Fibroblast of skin of scalp (primary cell): Measurements from ENCODE around the gene ZNF660. TPM values are rescaled to one million over a fixed set of nuclear protein-coding genes. Genes with fewer than 3 reads are reported as not detected.
"Not testable (repeated sequence)": the region's sequence is repeated elsewhere in the genome, so short reads cannot be mapped to it uniquely, and the experiment has no call there.

Source experiments
- DNase-seq: peaks from one replicate; pipeline ENCODE4 v3.0.0-alpha.2; 2013
- polyA plus RNA-seq, 2 experiments: library from polyadenylated mRNA; unstranded; fragments of 120-200 nt; gene quantifications; one replicate each; pipeline ENCODE4 v1.2.1, GENCODE V29; 2013; ENCODE audit not compliant: insufficient read length in 2 of 2

ZNF660 gene
- polyA plus RNA-seq (2013, experiment 1 of 2; ENCODE audit: insufficient read length): 2.3 TPM
- polyA plus RNA-seq (2013, experiment 2 of 2; ENCODE audit: insufficient read length): 1.9 TPM

DNA sequence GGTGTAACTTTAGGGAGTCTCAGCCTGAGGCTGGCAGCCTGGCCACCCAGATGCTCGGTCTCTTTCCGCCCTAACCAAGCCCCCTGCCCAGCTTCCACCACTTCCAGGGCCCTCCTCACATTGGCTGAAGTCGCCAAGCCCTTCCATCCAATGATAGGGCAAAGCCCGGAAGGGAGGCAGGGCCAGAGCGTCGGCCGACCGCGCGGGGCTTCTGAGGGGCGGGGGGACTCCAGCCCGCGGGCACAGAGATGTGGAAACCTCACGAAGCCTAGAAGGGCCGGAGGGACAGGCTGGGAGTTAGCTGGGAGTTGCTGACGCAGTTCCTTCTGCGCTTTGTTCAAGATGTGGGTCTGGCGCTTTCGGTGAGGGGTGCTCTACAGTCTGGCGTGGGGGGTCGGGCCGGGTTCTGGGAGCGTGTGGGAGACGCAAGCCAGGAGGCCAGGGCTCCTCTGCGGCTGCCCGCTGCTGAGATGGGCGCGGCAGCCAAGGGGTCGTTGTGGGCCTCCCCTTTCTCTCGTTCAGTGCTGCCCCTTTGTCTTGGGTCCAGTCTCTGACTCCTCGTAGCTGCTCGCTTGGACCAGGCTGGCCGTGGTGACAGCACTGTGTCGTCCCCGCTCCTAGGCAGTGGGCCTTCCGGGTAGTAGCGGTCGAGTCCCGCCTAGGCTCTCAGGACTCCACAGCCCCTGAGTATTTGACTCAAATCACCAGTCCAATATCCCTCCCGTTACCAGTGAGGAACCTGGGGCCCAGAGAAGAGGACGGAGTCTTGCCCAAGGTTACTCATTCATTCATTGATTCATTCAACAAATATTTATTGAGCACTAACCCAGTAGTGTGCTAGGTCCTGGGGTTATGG is at the start of gene ZNF660:
Gene ZNF660, plus strand, starts transcription at position 319 of the 856 bp plus-strand sequence. CDS start 9,230 bp downstream, outside the sequence.
- peak; percentile 82 for DNase-seq

DNA sequence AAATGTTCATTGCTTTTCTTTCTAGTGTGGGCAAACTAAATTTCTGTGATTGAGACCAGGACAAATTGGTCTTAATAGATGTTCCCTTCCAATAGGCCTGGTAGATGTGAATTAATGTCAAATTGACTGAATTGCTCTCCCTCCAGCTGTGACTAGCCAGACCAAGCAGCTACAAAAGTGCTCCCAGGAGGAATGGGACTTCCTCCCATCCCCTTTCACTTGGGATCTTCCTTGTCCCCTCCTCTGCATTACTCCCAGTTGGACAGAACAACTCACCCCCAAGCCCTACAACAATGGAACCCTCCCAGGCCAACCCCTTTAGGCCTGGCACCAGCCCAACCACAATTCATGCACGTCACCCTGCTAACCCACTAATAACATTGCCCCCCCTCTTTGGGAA is 49.4 kb upstream of the ZNF660 start:
- no peak for DNase-seq

DNA sequence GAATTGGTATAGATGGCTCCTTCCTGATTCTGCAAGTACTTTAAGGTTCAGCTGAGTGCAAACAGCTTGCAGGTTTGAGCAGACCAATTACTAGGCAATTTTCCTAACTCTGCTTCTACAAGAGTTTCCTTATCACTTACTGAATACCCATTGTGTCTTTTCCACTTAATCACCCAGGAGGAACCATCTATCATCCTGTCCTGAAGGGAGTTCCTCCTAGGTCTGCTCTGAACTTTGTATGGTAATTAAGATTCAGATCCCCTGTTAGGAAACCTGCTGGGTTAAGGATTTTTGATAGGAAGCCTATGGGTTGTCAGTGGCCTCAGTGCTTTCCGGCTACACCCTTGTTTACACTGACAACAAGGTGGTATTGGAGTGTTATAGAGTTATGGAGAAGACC is 40.0 kb upstream of the ZNF660 start:
- DNase-seq: not testable (repeated sequence)

DNA sequence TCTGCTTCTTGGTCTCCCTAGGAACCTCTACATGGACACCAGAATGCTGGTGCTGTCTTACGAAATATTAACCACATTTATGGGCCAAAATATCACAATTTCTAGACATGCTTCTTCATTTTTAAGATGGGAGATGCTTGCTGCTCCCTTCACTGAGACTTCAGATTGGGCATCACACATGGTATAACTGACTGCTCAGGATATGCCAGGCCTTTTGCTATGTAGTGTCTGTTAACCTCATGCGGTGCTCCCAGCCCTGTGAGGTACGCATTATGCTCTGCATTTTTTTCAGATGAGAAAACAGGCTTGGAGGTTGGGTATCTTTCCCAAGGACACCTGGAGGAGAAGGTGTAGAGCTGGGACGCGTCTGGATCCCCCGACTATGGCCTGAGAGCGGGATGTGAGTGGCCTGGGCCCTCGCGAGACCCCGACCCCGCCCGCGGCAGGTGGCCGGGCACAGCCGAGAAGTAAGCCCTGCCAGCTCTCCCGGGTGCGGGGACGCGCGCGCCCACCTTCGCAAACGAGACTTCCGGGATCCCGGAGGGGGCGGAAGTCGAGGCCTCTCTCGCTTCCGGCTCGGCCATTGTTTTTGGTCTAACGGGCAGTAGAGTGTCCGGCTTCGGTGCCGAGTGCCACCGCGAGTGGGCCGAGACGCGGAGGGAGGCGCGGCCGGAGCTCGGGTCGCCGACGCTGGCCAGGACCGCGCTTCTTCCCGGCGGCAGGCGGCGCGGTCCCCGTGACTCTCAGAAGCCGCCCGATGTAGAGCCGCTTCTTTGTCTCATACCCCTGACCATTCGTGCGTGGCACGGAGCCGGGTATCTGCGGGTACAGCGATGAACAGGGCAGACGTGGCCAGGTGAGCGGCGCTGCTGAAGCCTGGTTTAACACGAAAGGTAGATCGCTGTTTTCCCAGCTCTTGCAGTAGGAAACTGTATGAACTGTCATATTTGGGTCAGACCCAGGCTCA is 29.9 kb upstream of the ZNF660 start, which contains the start of gene ZKSCAN7:
Gene ZKSCAN7, plus strand, starts transcription at position 568 of the 967 bp plus-strand sequence. CDS start 1,855 bp downstream, outside the sequence.
- DNase-seq: peak; percentile 64

DNA sequence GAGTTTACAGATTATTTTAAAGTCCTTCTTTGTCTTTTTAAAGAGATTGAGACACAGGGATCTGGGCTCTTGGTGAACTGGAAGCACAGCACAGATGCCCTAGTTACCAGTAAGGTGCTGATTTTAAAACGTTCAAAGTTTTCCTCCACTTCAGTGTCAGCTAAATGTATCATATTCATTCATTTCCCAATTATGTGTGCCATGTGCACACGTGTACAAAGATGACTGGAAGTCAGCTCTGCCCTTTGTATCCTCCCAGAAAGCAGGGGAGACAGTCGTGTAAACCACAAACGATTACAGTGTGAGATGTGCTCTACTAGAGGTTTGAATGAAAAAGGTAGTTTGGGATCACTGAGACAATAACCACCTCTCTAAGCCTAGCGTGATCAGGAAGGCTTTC is 29.0 kb upstream of the ZNF660 start:
- DNase-seq: peak; percentile 9

DNA sequence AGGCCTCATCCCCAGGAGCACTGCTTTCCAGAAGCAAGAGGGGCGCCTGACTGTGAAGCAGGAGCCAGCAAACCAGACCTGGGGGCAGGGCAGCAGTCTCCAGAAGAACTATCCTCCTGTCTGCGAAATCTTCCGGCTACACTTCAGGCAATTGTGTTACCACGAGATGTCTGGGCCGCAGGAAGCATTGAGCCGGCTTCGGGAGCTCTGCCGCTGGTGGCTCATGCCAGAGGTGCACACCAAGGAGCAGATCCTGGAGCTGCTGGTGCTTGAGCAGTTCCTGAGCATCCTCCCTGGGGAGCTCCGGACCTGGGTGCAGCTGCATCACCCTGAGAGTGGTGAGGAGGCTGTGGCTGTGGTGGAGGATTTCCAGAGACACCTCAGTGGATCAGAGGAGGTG is 27.7 kb upstream of the ZNF660 start:
- DNase-seq: no peak

DNA sequence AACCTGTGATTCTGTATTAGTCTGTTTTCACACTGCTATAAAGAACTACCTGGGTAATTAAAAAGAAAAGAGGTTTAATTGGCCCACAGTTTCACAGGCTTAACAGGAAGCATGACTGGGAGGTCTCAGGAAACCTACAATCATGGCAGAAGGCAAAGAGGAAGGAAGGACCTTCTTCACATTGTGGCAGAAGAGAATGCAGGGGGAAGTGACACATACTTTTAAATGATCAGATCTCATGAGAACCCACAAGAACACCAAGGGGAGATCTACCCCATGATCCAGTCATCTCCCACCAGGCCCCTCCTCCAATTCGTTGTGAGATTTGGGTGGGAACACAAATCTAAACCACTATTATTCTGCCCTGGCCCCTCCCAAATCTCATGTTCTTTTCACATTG is 23.7 kb upstream of the ZNF660 start:
- DNase-seq: no peak

DNA sequence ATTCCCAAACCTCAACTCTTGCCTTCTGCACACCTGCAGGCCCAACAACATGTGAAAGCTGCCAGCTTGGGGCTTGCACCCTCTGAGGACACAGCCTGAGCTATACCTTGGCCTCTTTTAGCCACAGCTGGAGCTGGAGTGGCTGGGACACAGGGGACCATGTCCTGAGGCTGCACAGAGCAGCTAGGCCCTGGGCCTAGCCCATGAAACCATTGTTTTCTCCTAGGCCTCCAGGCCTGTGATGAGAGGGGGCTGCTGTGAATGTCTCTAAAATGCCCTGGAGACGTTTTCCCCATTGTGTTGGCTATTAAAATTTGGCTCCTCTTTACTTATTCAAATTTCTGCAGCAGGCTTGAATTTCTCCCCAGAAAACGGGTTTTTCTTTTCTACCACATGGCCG is 22.6 kb upstream of the ZNF660 start:
- DNase-seq: no peak

DNA sequence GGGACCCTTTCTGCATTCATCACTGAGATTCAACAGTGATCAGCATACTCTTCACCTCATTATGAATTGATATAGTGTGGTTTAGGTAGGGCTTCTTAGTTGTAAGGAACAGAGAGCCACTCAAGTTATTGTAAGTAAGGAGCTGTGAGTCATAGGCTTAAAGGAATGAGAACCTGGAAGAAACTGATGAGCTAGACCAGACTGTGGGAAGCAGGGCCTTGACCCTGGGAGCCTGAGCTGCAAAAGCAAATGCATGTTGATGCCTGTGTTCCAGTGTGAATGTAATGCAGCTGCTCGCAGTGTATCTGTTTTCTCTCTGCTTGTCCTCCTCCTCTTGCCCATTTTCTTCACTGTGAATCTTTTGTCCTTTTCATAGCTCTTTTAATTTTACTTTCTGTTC is 16.2 kb upstream of the ZNF660 start:
- no peak for DNase-seq

DNA sequence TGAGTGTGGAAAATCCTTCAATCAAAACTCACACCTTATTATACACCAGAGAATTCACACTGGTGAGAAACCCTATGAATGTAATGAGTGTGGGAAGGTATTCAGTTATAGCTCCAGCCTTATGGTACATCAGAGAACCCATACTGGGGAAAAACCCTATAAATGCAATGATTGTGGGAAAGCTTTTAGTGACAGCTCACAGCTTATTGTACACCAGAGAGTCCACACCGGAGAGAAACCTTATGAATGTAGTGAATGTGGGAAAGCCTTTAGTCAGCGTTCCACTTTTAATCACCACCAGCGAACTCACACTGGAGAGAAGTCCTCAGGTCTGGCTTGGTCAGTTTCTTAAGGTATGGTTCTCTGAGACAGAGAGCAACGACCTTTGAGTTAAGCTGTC is 13.7 kb upstream of the ZNF660 start:
- DNase-seq: no peak

DNA sequence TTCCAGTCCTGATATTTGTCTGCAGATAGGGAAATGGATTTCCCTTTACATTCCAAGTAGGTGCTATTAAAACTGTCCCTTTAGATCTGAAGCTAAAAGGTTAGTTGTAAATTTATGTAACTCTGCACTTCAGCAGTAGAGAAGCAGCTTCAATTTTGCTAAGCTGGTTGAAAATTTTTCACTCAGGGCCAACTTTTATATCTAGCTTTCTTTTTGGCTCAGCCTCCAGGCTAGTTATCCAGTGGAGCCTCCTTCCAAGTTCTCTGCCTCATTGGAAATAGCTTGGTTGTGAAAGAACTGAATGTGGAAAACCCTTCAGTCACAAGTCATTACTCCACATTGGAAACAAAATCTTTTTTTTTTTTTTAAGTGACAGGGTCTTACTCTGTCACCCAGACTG is 8.2 kb upstream of the ZNF660 start:
- no peak for DNase-seq

DNA sequence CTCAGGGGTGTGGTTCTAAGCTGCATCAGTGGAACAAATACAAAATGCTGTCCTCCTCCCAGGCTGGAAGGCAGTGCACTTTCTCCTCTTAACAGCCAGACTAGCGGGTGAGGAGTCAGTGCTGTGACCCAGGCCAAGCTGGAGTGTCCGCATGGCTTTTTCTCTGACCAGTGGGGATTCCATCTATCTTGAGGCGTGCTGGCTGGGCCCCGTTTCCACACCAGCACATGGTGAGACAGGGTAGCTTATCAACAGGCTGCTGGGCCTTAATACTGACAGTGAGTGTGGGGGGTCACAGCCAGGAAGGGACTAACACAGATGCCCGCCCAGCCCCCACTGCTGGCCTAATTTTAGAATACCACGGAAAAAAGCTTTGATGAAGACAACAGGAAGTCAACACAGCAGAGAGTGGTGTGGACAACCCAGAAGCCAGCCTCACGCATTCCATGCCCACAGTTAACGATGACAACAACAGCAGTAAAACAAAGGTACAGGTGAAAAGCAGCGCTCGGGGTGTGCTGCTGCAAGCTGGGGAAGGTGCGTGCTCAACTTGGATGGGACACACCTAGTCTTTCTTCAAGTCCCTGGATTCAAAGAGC is 7.3 kb upstream of the ZNF660 start:
- not testable (repeated sequence) for DNase-seq

DNA sequence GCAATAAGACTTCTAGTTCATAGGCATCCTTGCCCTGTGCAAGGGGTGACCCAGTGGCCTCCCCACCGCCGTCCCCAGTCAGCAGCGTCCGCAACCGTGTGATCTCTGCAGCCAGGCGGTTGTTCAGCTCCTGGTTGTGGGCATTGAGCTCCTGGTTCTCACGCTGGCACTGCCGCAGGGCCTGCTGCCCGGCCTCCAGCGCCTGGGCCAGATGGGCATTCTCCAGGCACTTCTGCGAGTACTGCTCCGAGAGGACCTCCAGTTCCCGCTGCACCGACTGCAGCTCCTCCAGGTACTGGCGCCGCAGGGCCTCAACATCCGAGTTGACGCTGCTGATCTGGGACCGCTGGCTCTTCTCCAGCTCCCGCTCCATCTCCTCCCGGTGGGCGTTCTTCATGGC is 6.4 kb upstream of the ZNF660 start:
- DNase-seq: not testable (repeated sequence)

DNA sequence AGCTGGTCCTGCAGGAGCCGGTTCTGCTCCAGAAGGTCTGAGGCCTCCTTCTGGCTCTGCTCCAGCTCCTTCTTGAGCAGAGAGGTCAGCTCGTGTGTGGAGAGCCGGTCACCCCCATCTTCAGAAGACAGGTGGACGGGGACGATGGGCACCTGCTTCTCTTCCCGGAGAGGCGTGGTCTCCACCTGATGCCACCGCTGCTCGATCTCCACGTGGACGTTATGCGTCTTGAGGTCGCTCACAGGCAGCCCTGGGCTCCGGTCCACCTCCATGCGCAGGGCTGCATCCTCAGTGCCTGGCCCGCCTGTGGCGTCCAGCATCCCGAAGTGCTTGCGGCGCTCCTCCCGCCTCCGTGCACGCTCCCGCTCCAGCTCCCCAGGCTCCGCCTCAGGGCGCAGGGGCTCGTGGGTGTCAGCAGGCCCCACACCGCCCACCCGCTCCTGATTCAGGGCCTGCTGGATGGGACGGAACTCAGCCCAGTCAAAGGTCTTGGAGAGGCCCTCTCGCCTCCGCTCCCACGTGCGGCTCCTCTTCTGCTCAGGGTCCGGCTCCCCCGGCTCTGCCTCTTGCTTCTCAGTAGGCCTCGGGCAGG is 5.7 kb upstream of the ZNF660 start:
- not testable (repeated sequence) for DNase-seq

DNA sequence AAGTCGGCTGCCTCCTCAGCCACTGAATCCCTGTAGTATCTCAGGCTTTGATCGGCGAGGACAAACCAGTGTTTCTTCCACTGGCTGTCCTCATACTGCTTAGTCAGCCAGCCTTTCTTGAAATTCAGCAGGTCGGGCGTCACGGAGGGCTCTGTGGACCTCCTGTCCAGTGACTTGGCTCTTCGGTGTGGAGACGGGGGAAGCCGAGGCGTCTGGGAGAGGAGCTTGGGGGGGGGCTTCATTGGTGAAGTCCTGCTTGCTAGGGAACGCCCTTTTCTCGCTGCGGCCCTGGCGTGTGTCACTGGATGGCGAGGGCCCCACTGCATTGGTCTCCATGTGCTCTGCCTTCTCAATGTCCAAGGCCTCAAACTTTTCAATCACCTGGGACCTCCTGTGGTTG is 5.0 kb upstream of the ZNF660 start:
- DNase-seq: not testable (repeated sequence)

DNA sequence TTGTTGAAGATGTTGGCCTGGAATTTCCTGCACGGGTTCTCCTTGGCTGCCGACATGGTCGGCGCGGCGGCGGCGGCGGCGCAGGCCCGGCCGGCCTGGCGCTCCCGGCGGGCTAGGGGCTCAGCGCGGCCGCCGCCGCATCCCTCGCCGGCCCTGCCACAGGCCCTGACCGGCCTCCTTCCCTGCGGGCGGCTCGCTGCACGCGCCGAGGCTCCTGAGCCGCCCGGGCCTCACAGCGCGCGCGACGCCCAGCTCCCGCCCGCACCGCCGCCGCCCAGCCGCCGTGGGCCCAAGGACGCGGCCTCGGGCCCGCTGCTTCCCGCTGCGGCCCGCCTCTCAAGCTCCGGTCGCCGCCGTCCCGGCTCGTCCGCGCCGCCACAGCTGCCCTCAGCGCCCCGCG is 3.8 kb upstream of the ZNF660 start:
- not testable (repeated sequence) for DNase-seq

DNA sequence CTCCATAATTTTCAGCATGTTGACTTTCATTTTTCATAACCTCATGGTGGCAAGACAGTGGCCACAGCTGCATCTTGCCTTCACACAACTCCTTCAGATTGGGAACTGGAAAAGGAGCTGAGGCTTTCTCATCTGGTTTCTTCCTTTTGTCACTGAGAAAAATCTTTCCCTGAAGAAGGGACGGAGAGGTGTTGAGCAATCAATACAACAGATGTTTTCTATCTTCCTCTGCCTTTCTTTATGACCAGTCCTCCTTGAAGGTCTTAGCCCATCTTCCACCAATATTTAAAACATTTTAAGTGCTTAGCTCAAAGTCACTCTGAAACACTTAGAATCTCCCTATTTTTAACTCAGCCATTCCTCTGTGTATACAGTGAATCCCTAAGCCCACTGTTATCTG is 11.9 kb downstream of the ZNF660 start:
- no peak for DNase-seq

DNA sequence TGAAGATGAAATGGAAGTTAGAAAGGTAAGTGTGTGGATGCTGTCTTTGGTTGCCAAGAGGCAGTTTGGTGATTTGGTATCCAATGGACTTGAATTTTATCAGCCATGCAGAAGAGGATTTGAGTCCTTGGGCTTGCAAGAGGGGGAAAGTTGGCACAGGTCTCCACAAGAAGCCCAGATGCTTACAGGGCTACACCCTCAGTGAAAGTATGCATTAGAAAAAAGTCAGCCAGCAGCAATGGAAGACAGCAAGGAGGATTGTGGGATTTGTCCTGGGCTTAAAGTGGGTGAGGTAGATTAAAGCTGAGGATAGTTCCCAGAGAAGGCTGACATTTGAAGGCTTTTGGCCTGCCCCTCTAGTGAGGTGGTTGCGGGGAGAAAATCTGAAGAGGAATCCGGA is 17.0 kb downstream of the ZNF660 start:
- DNase-seq: no peak

DNA sequence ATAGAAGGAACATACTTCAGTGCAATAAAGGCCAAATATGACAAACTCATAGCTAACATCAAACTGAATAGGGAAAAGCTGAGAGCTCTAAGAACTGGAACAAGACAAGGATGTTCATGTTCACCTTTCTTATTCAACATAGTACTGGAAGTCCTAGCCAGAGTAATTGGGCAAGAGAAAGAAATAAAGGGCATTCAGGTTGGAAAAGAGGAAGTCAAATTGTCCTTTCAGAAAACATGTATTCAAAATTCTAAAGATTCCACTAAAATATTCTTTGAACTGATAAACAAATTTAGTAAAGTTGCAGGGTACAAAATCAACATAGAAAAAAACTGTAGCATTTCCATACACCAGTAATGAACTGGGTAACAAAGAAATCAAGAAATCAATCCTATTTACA is 27.9 kb downstream of the ZNF660 start:
- no peak for DNase-seq

DNA sequence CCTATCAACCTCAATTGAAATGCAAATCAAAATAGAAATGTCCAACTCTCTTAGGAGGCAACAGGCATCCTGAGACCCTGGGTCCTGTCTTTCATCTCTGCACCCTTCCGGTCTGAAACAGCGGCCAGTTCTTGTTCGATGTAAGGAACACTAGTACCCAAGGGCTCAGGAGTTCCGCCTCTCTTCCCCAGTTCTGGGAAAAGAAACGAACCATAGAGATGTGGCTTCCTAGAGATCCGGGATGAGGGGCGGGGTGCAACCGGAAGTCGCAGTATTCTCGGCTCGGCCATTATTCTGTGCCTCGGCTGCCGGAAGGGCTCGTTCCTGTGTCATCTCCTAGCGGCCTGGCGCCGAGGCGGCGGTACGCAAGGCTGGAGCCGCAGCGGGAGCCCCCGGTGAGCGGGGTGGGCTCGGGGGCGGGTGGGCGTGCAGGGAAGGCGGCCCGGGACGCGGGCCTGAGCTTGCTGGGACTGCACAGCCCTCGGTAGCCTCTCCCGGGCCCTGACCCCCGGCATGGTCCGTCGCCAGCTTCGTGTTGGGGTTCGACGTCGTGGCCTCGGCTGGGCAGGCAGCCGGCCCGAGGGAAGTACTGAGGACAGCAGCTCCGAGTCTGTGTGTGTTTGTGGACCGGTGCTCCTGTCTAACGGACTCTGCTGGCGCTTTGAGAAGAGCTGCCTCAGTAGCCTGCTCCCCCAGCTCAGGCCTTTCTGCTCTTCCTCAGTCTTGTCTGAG is 40.2 kb downstream of the ZNF660 start, which contains the start of gene ZNF197:
Gene ZNF197, plus strand, starts transcription at position 288 of the 732 bp plus-strand sequence. CDS start 4,119 bp downstream, outside the sequence.
- DNase-seq: peak; percentile 94

DNA sequence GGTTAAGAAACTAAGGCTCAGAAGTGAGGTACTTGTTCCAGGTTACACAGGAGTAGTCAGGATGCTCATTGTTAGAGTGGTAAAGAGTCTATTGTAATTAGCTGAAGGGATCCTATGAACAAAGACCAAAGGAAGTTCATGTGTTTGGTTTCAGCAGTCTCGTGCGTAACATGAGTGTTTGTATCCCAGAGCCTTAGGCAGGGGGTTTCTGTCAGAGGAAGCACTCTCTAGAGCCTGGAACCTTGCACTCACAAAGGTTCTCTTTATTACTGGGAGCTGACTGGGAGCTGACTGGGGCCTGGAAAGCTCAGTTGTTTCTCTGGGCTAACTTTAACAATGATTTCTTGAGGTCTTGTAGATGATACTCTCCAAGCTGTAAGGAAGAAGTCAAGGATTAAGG is 44.0 kb downstream of the ZNF660 start:
- no peak for DNase-seq
